Left lung (tissue), 10 donors: ENCODE results near the gene FAIM2. TPM values are rescaled to one million over a fixed set of nuclear protein-coding genes. Genes with fewer than 3 reads are reported as not detected.

Experiments
- ATAC-seq: fragments of 200-7000 bp; cut with Tn5 transposase; one replicate; pipeline ENCODE4 v1.9.1; 2020; ENCODE audit warnings: moderate library complexity
- DNase-seq, 4 donors: peaks; one replicate each; pipeline ENCODE4 v3.0.0-alpha.2; 2013 to 2020
- H3K27ac ChIP-seq, 2 donors: fragments of 200-600 bp; sonication (generic) in 1 of 2; one replicate each; pipeline versions ENCODE4 v1.5.0 to v1.8.0; 2020 to 2021
- H3K27me3 ChIP-seq, 2 donors: fragments of 200-600 bp; sonication (generic) in 1 of 2; one replicate each; pipeline versions ENCODE4 v1.5.0 to v1.8.0; 2020 to 2021
- H3K36me3 ChIP-seq, 2 donors: fragments of 200-600 bp; sonication (generic) in 1 of 2; one replicate each; pipeline versions ENCODE4 v1.5.0 to v1.8.0; 2020 to 2021
- H3K4me1 ChIP-seq, 2 donors: fragments of 200-600 bp; one replicate each; pipeline ENCODE4 v1.8.0; 2021
- H3K4me3 ChIP-seq, 2 donors: fragments of 200-600 bp; sonication (generic) in 1 of 2; one replicate each; pipeline versions ENCODE4 v1.5.0 to v1.8.0; 2020 to 2021; ENCODE audit warnings: mild to moderate bottlenecking in 1 of 2
- H3K9me3 ChIP-seq, 2 donors: fragments of 200-600 bp; sonication (generic) in 1 of 2; one replicate each; pipeline versions ENCODE4 v1.5.0 to v1.8.0; 2020 to 2021
- intact Hi-C, 2 donors: fragments of 100-400 bp; cut with DNase I; formaldehyde crosslinking; loops; one replicate each; pipeline versions ENCODE4 v1.11.2 to v1.14.2; 2022
- polyA plus RNA-seq, 6 donors: library from polyadenylated mRNA; unstranded; fragments of 120-200 nt; gene quantifications; one replicate each; pipeline ENCODE4 v1.2.1, GENCODE V29; 2013; ENCODE audit not compliant: insufficient read length in 6 of 6
- total RNA-seq, 2 donors: library from RNA; stranded (reverse); fragmentation: NEBNext Ultra II Directional; extraction: Animal tissue kit (Norgen Biotek cat#: 25700); gene quantifications; one replicate each; pipeline ENCODE4 v1.2.1, GENCODE V29; 2021
- TF ChIP-seq, protein P1 (sequence below), 2 donors: fragments of 200-600 bp; sonication (generic) in 1 of 2; IDR thresholded peaks; one replicate each; pipeline versions ENCODE4 v1.5.0 to v1.8.0; 2021; ENCODE audit warnings: antibody characterized with exemption in 2 of 2
- donor health status: DM: no; HTN: yes; CAD: no.
- donor health status: DM: no; HTN: no; CAD: no.

FAIM2 gene
- total and polyA plus RNA-seq, 8 donors = 0.27 to 1.8 (median 0.70) TPM

DNA sequence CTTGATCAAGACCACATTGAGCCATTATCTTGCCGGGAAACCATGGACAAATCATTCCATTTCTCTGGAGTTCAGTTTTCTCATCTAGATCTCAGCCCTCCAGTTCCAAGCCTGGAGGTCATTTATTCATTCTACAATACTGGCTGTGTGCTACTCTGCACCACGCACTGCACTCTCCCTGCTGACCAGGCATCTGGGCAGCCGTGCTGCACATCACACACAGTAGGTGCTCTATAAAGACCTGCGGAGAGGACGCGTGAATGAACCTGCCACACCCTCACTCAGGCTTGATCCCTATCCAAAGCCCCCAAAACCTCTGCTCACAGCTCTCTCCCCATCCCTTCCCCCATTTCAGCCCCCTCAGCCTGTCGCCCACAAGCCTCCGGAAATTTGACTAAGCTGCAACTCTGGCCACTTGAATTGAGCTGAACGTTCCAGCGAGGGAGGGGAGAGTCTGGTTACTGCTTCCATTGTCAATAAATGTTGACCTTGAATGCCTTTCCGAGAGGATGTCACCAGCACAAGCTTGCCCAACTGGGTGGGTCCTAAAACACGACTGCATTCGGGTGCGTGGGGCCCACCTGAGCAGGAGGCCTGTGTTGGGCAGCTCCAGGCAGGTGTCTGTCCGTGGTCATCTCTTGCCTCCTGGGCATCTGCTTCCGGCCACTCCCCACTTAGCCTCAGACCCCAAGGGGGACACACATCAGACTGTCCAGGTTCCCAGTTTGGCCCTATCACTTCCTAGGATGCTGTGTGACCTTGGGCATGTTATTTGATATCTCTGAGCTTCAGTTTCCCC is 17.8 kb downstream of the FAIM2 start:
- ATAC-seq = no peak
- intact Hi-C loops = no loop called here

DNA sequence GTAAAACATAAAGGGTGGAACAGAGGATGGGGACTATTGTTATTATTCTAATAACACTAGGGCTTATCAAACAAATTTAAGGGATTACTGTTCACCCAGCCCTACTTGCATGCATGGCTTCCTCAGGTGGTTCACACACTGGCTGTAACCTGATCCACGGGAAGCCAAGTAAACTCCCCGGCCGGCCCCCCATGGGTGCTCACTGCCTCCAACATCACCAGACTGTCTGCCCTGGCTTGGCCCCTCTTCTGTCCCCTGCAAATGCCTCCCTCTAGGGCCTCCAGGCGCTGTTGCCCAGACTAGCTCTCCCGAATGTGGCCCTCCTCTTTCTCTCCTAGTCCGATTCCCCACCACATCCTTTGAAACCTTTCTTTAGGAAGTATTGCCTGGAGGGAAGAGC is 18.6 kb downstream of the FAIM2 start:
- Histone ChIP-seq H3K36me3 (no peaks in the 10 kb centered on the region), H3K4me1 (no peaks in the 10 kb centered on the region), H3K9me3 (no peaks in the 10 kb centered on the region), H3K27me3 (peaks cover 0 to 38% of the 10 kb centered on the region in 2 donors), H3K27ac (no peak overlapping the region), H3K4me3 (no peak overlapping the region)
- intact Hi-C loops = no loop called here
- TF ChIP-seq, protein P1, sequence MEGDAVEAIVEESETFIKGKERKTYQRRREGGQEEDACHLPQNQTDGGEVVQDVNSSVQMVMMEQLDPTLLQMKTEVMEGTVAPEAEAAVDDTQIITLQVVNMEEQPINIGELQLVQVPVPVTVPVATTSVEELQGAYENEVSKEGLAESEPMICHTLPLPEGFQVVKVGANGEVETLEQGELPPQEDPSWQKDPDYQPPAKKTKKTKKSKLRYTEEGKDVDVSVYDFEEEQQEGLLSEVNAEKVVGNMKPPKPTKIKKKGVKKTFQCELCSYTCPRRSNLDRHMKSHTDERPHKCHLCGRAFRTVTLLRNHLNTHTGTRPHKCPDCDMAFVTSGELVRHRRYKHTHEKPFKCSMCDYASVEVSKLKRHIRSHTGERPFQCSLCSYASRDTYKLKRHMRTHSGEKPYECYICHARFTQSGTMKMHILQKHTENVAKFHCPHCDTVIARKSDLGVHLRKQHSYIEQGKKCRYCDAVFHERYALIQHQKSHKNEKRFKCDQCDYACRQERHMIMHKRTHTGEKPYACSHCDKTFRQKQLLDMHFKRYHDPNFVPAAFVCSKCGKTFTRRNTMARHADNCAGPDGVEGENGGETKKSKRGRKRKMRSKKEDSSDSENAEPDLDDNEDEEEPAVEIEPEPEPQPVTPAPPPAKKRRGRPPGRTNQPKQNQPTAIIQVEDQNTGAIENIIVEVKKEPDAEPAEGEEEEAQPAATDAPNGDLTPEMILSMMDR (IDR thresholded peaks at IDR 0.05) = no peak
- no peak for ATAC-seq
- DNase-seq = peak in 1 of 4 donors; percentile 51

More for the DNA sequence above, 17.8 kb downstream of the FAIM2 start:
- TF ChIP-seq, protein P1 (IDR thresholded peaks at IDR 0.05) = no peak
- Histone ChIP-seq H3K27me3 (peaks cover 0 to 38% of the 10 kb centered on the region in 2 donors), H3K9me3 (no peaks in the 10 kb centered on the region), H3K27ac (no peak overlapping the region), H3K4me3 (no peak overlapping the region), H3K36me3 (no peaks in the 10 kb centered on the region), H3K4me1 (no peaks in the 10 kb centered on the region)
- DNase-seq = peak in 1 of 4 donors; percentile 44

DNA sequence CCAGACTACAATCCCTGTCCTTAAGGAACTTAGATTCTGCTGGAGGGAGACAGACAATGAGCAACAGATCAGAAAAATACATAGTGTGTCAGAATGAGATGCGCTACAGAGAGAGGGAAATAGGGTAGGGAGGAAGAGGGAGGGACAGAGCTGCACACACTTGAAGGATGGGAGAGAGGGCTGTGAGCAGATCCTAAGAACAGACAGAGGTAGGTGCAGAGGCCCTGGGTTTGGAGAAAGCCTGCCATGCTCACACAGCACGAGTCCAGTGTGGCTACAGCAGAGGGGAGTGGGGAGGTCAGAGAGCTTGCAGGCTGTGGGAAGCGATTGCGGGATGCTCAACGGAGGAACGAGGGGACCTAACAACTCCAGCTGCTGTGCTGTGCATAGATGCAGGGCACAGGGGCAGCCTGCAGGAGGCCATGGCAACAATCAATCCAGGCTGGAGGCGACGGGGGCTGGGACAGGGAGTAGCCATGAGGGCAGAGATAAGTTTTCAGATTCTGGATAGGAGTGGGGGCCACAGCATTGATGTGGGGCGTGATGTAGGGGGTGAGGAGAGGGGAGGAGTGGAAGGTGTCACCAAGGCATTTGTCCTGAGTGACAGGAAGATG is 20.7 kb downstream of the FAIM2 start:
- Histone ChIP-seq H3K4me1 (no peaks in the 10 kb centered on the region), H3K27me3 (peaks cover 0 to 38% of the 10 kb centered on the region in 2 donors), H3K36me3 (no peaks in the 10 kb centered on the region), H3K27ac (no peak overlapping the region), H3K9me3 (no peaks in the 10 kb centered on the region), H3K4me3 (no peak overlapping the region)
- DNase-seq = peak in 1 of 4 donors; percentile 39
- no peak for ATAC-seq
- TF ChIP-seq, protein P1 (IDR thresholded peaks at IDR 0.05) = no peak
- intact Hi-C loops = no loop called here

DNA sequence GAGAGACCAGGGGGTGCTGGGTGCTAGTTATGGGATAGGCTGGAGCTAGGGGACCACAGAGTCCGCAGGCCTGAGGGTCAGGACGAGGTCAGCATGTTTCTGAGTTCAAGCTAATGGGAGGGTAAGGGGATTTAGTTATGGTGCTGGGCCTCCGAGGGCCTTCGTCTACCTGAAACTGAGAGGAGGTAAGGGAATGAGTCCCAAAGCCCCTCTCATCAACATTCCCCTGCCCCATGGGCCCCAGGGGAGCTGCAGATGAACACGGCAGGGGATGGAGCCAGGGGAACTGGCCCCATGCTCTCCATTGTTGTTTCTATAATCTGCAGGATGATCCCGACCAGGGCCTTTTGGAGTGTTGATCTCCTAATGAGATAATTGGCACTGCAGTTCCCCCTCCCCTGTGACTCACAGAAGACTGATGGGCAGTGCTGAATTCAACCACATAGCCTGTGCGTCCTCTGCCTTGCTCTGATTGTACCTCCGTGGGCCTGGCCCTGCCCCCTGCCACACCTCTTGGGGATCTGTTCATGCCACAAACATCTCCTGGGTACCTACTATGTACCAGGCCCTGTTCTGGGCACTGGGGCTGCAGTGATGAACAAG is 21.4 kb downstream of the FAIM2 start:
- ATAC-seq (no peak), DNase-seq (peak in 1 of 4 donors; percentile 23)
- intact Hi-C loops = no loop called here
- peaks cover 0 to 33% of the 10 kb centered on the region in 2 donors for H3K27me3 ChIP-seq
- H3K9me3 ChIP-seq = no peaks in the 10 kb centered on the region
- no peaks in the 10 kb centered on the region for H3K36me3 ChIP-seq
- H3K4me1 ChIP-seq = no peaks in the 10 kb centered on the region
- TF ChIP-seq, protein P1 (IDR thresholded peaks at IDR 0.05) = no peak
- no peak overlapping the region for H3K4me3 ChIP-seq
- H3K27ac ChIP-seq = no peak overlapping the region
